Right cardiac atrium (tissue), 5 donors: Measurements from ENCODE around the gene PCDHGC3. TPM values are rescaled to one million over a fixed set of nuclear protein-coding genes. Genes with fewer than 3 reads are reported as not detected.

Experiments used
- ATAC-seq, 2 donors: fragments of 200-7000 bp; cut with Tn5 transposase; one replicate each; pipeline versions ENCODE4 v1.8.0 to v1.9.1; 2020; ENCODE audit warnings: moderate library complexity in 2 of 2, mild to moderate bottlenecking in 1 of 2
- DNase-seq, 3 donors: peaks; one replicate each; pipeline ENCODE4 v3.0.0-alpha.2; 2020
- H3K27ac ChIP-seq: one replicate; pipeline ENCODE4 v1.5.1; 2013; ENCODE audit warnings: mild to moderate bottlenecking, low read length, control low read depth, moderate library complexity
- H3K27me3 ChIP-seq: one replicate; pipeline ENCODE4 v1.6.1; 2013; ENCODE audit not compliant: control insufficient read depth, insufficient read depth
- H3K4me1 ChIP-seq: one replicate; pipeline ENCODE4 v1.6.1; 2013; ENCODE audit warnings: low read length; ENCODE audit not compliant: control insufficient read depth, insufficient read depth
- H3K4me3 ChIP-seq: one replicate; pipeline ENCODE4 v1.5.1; 2013; ENCODE audit warnings: low read length, control low read depth
- H3K9me3 ChIP-seq: one replicate; pipeline ENCODE4 v1.6.1; 2013; ENCODE audit warnings: low read length; ENCODE audit not compliant: control insufficient read depth
- WGBS: extraction: QIAGEN DNeasy Blood & Tissue Kit; methylation state at CpG from one replicate; pipeline ENCODE4 v1.1.7; 2013; 5-methylcytosine and 5-hydroxymethylcytosine counted together
- intact Hi-C, 4 donors: fragments of 100-400 bp; cut with DNase I; formaldehyde crosslinking; loops; one replicate each; pipeline versions ENCODE4 v1.11.0 to v1.14.0; 2022 to 2023
- polyA plus RNA-seq: library from polyadenylated mRNA; stranded (reverse); fragments of 200-250 nt; gene quantifications from one replicate; pipeline ENCODE4 v1.2.3, GENCODE V29; 2013
- total RNA-seq, 4 donors: library from RNA; stranded (reverse); fragmentation: NEBNext Ultra II Directional; extraction: Animal tissue kit (Norgen Biotek cat#: 25700); gene quantifications; one replicate each; pipeline ENCODE4 v1.2.1, GENCODE V29; 2021
- donor health status: healthy with polysubstance abuse.
- donor health status: DM: no; HTN: yes; CAD: no.
- donor health status: DM: no; HTN: no; CAD: no.
- donor health status: DM: no; HTN: yes; CAD: no; lungs with severe emphysema.
- donor health status: DM: yes; HTN: yes; CAD: no.

Gene PCDHGC3
- total and polyA plus RNA-seq, 5 donors = 19.6 to 42.5 (median 35.5) TPM

DNA sequence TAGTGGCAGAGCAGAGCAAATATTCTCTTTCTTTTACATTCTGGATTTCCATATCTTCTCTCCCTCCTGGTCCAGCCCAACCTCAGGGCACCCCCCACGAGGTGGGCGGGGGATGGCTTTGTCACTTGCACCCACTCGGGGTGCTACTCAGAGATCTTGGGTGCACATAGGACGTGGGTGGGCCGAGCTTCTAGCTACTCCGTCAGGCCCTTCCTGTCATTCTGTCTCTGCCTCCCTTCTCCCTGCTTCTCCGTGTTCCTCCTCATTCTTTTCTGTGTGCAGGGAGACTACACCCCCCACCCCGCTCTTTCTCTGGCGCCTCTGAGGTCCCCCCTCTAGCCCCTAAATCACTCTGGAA is 32.7 kb downstream of the PCDHGC3 start:
- Histone ChIP-seq H3K27me3 (no peaks in the 10 kb centered on the region), H3K27ac (peak overlapping the region; percentile 37), H3K4me3 (peak overlapping the region; percentile 5), H3K9me3 (no peaks in the 10 kb centered on the region), H3K4me1 (peaks cover 9% of the 10 kb centered on the region)
- WGBS = 32% methylated on average over 9 of the region's 9 CpGs
- DNase-seq (peak in 1 of 3 donors; percentile 40), ATAC-seq (peak; percentile 5 to 27)
- intact Hi-C loops = no loop called here

DNA sequence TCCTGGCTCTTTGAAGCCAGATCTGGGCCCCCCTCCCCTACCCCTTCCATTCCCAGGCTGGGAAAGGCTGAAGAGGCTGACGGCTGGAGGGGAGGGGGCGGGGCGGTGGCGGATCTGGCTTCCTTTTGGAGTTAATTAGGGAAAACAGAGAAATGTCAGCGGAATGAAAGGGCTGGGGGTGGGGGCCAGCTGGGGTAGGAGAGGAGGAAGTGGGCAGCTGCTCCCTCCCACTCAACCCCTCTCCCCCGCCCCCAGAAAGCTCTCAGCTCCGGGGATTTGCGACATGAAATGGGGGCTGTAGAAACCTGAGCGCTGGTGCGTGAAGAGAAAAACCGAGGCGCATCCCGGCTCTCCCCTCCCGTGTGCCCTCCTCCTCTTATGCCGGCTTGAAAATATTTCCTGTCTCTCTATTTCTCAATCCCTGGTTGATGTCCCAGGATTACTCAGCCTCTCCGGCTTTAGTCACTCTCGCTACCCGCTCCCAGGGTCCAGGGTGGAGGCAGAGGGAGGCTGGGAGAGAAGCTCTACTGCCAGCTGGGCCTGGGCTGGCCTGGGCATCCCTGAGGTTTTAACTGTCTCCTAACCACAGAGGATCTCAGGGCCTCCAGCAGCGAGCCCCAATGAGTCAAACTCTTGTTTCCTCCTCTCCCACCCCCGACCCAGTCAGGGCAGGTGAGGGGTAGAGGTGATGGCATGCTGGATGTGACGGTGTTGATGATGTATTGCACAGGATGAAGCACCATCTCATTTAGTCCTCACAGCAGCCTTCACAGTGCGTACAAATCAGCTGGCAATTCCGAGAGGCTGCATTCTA is 33.2 kb downstream of the PCDHGC3 start:
- intact Hi-C loops = no loop called here
- Histone ChIP-seq H3K9me3 (no peaks in the 10 kb centered on the region), H3K4me1 (peaks cover 10% of the 10 kb centered on the region), H3K27ac (peak overlapping the region; percentile 37), H3K27me3 (no peaks in the 10 kb centered on the region), H3K4me3 (peak overlapping the region; percentile 5)
- 30% methylated on average over 23 of the region's 23 CpGs for WGBS
- peak; percentile 80 for ATAC-seq
- DNase-seq = peak; percentile 86 to 89 (median 89)

DNA sequence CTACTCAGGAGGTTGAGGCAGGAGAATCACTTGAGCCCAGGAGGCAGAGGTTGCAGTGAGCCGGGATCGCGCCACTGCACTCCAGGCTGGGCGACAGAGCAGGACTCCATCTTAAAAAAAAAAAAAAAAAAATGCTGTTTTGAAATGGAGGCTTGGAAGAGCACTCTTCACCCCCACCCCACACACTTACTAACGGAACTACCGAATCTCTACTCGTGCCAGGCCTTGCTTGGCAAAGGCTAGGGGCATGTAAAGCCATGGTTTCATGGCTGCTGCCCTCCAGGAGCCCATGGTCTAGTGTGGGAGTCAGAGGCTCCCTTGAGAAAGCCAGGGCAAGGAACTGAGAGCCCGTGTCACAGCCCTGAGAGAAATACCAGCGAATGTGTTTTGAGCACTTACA is 34.4 kb downstream of the PCDHGC3 start:
- ATAC-seq (no peak), DNase-seq (peak in 1 of 3 donors; percentile 24)
- intact Hi-C loops = no loop called here
- no peaks in the 10 kb centered on the region for H3K9me3 ChIP-seq
- H3K27me3 ChIP-seq = no peaks in the 10 kb centered on the region
- WGBS = 91% methylated on average over 9 of the region's 9 CpGs
- H3K4me3 ChIP-seq = no peak overlapping the region
- H3K4me1 ChIP-seq = peaks cover 17% of the 10 kb centered on the region
- no peak overlapping the region for H3K27ac ChIP-seq

DNA sequence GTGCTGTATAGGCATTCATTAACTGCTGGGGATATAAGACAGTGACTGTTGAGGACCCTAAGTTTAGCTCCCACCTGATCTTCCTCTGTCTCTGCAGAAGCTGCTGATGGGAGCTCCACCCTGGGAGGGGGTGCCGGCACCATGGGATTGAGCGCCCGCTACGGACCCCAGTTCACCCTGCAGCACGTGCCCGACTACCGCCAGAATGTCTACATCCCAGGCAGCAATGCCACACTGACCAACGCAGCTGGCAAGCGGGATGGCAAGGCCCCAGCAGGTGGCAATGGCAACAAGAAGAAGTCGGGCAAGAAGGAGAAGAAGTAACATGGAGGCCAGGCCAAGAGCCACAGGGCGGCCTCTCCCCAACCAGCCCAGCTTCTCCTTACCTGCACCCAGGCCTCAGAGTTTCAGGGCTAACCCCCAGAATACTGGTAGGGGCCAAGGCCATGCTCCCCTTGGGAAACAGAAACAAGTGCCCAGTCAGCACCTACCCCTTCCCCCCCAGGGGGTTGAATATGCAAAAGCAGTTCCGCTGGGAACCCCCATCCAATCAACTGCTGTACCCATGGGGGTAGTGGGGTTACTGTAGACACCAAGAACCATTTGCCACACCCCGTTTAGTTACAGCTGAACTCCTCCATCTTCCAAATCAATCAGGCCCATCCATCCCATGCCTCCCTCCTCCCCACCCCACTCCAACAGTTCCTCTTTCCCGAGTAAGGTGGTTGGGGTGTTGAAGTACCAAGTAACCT is 35.3 kb downstream of the PCDHGC3 start:
- no peak for ATAC-seq
- WGBS = 91% methylated on average over 14 of the region's 14 CpGs
- no peaks in the 10 kb centered on the region for H3K27me3 ChIP-seq
- H3K9me3 ChIP-seq = no peaks in the 10 kb centered on the region
- H3K4me1 ChIP-seq = peaks cover 19% of the 10 kb centered on the region
- H3K27ac ChIP-seq = no peak overlapping the region
- peak in 2 of 3 donors; percentile 42 to 68 for DNase-seq
- no peak overlapping the region for H3K4me3 ChIP-seq
- intact Hi-C loops = no loop called here

DNA sequence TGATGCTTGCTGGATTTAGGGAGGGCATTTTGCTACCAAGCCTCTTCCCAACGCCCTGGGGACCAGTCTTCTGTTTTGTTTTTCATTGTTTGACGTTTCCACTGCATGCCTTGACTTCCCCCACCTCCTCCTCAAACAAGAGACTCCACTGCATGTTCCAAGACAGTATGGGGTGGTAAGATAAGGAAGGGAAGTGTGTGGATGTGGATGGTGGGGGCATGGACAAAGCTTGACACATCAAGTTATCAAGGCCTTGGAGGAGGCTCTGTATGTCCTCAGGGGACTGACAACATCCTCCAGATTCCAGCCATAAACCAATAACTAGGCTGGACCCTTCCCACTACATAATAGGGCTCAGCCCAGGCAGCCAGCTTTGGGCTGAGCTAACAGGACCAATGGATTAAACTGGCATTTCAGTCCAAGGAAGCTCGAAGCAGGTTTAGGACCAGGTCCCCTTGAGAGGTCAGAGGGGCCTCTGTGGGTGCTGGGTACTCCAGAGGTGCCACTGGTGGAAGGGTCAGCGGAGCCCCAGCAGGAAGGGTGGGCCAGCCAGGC is 36.1 kb downstream of the PCDHGC3 start:
- Histone ChIP-seq H3K27ac (no peak overlapping the region), H3K27me3 (no peaks in the 10 kb centered on the region), H3K4me1 (peaks cover 23% of the 10 kb centered on the region), H3K4me3 (no peak overlapping the region), H3K9me3 (no peaks in the 10 kb centered on the region)
- ATAC-seq = no peak
- 67% methylated on average over 4 of the region's 4 CpGs for WGBS
- DNase-seq = peak in 1 of 3 donors; percentile 6
- intact Hi-C loops = no loop called here

DNA sequence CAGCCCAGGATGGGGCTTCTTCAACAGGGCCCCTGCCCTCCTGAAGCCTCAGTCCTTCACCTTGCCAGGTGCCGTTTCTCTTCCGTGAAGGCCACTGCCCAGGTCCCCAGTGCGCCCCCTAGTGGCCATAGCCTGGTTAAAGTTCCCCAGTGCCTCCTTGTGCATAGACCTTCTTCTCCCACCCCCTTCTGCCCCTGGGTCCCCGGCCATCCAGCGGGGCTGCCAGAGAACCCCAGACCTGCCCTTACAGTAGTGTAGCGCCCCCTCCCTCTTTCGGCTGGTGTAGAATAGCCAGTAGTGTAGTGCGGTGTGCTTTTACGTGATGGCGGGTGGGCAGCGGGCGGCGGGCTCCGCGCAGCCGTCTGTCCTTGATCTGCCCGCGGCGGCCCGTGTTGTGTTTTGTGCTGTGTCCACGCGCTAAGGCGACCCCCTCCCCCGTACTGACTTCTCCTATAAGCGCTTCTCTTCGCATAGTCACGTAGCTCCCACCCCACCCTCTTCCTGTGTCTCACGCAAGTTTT is 36.7 kb downstream of the PCDHGC3 start:
- H3K4me1 ChIP-seq = peaks cover 21% of the 10 kb centered on the region
- intact Hi-C loops = no loop called here
- ATAC-seq = peak in 1 of 2 donors; percentile 9

DNA sequence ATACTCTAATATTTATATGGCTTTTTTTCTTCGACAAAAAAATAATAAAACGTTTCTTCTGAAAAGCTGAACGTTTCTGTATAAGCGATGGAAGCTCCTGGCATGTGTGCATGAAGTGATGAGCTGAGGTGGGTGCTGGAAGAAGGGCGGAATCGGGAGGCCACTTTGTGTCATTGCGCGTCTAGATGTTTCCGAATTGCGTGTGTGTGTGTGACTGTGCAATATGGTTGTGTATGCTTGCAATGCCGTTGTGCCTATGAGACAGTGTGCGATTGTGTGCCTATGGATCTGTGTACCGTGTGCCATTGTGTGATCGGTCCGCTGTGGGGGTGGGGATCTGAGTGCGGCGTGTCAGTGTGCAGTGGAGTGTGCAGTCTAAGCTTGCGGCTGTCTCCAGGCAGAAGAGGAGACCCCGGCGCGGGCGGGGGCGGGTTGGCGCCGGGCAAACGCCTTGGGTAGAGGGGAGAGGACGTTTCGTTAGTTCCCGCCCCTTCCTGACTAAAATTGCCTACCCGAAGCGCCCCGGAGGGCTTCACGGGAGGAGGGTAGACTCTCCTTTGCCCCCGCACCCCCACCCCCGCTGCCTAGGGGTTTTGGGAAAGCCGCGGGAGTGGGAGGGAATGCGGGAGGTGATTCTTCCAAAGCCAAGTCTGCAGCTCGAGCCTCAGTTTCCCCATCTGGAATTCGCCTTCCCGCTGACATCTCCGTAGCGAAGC is 37.3 kb downstream of the PCDHGC3 start:
- Histone ChIP-seq H3K9me3 (no peaks in the 10 kb centered on the region), H3K4me1 (peaks cover 21% of the 10 kb centered on the region), H3K27me3 (no peaks in the 10 kb centered on the region), H3K4me3 (peak overlapping the region; percentile 57), H3K27ac (peak overlapping the region; percentile 61)
- WGBS = 2% methylated on average over 43 of the region's 43 CpGs
- ATAC-seq = peak; percentile 15
- intact Hi-C loops = no loop called here
- peak in 2 of 3 donors; percentile 74 to 80 for DNase-seq

More for the DNA sequence above, 36.7 kb downstream of the PCDHGC3 start:
- peak; percentile 80 to 94 (median 91) for DNase-seq
- WGBS = 13% methylated on average over 28 of the region's 28 CpGs
- H3K27ac ChIP-seq = no peak overlapping the region
- no peaks in the 10 kb centered on the region for H3K27me3 ChIP-seq
- H3K4me3 ChIP-seq = peak overlapping the region; percentile 57
- H3K9me3 ChIP-seq = no peaks in the 10 kb centered on the region

DNA sequence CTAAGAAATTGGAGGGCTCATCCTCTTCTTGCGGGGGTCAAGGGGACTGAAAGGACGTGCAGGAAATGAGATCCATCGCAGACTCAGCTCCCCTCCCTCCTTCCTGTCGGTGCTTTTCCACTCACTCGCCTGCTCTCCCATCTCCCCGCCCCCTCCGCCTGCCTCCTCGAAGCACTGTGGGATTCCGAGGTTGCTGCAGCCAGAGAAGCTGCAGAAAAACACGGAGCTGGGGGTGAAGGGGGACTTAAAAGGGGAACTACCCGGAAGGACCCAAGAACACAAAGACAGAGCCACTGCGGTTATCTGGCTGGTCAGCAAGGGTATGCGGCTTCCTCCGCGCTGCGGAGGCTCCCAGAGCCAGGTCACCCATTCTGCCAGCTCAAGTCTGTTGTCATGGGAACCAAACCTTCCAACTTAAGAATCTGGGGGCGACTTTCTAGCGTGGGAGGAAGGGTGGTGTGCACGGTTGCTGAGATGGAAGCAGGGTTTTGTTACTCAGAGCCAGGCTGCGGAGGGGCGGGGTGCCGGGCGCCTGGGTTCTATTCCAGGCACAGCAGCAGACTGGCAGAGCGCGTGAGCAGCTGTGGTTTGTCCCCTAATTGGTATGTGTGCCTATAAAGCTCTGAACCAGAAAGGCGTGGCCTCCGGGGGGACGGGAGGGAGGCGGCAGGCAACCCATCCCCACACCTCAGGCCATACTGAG is 38.0 kb downstream of the PCDHGC3 start:
- peak; percentile 82 to 92 (median 92) for DNase-seq
- WGBS = 5% methylated on average over 29 of the region's 29 CpGs
- intact Hi-C loops = no loop called here
- H3K4me1 ChIP-seq = peaks cover 23% of the 10 kb centered on the region
- H3K27ac ChIP-seq = peak overlapping the region; percentile 61
- peak; percentile 66 to 69 for ATAC-seq
- peak overlapping the region; percentile 57 for H3K4me3 ChIP-seq
- H3K27me3 ChIP-seq = no peaks in the 10 kb centered on the region
- no peaks in the 10 kb centered on the region for H3K9me3 ChIP-seq

DNA sequence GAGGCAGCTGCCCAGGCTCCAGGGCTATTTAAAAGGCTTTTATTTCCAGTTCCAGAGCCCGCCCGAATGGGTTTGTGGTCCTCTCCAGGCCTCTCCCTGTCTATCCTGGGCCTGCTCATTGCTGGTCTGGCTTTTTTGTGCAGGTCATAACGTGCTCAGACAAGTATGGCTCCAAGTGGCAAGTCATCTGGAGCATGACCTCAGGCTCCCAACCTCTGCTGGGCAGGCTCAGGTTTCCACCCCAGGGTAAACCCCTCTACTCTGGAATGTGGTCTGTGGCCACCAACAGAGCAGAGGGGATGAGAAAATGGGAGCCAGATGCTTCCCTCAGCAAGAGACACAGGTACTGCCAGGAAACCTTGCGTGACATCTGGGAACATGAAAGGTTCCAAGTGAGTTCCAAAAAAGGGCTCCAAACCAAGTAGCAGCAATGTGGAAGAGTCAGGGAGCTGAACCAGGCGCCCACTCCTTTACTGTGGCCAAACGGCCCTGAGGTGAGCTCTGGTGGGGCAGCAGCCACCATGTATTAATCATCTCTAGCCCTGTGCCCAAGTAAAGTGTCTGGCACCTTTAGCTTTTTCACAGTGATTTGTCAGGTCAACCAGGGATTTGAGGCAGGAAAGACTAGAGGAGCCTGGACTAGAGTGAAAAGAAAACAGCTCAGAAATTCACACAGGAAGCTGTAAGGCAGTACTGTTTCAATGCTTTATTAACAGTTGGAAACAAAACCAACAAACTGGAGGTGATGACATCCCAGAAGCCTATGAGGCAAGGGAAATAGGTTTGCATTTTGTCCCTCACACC is 38.8 kb downstream of the PCDHGC3 start:
- ATAC-seq (peak in 1 of 2 donors; percentile 0), DNase-seq (no peak)
- no peaks in the 10 kb centered on the region for H3K9me3 ChIP-seq
- H3K27me3 ChIP-seq = no peaks in the 10 kb centered on the region
- peak overlapping the region; percentile 57 for H3K4me3 ChIP-seq
- WGBS = 56% methylated on average over 6 of the region's 6 CpGs
- H3K4me1 ChIP-seq = peaks cover 20% of the 10 kb centered on the region
- H3K27ac ChIP-seq = peak overlapping the region; percentile 61
- intact Hi-C loops = no loop called here
